Measurements from ENCODE around the gene SPAG9.
A peak's percentile ranks its signal among the peaks of the same experiment; 100 is the strongest.
"Not testable (repeated sequence)": the region's sequence is repeated elsewhere in the genome, so short reads cannot be mapped to it uniquely, and the experiment has no call there.

Gene SPAG9

GRCh38 chr17:51128076-51128475, 7.4 kb upstream of the SPAG9 start:
- DNase-seq, result no peak

- DNase-seq, result no peak
These were observed 4.2 kb upstream of the SPAG9 start for GRCh38 chr17:51124640-51125503.

GRCh38 chr17:51122473-51123115, 1.9 kb upstream of the SPAG9 start:
- DNase-seq, result not testable (repeated sequence)

- DNase-seq, result peak; percentile 58
These were observed 1.2 kb upstream of the SPAG9 start for GRCh38 chr17:51121620-51122472.

GRCh38 chr17:51120357-51120738, 320 bp downstream of the SPAG9 start:
- DNase-seq, result peak; percentile 39

- DNase-seq, result peak; percentile 15
These were observed 982 bp downstream of the SPAG9 start for GRCh38 chr17:51119415-51120356.

GRCh38 chr17:51118330-51119195, 2.1 kb downstream of the SPAG9 start:
- DNase-seq, result peak; percentile 68

- no peak for DNase-seq
These were observed 5.5 kb downstream of the SPAG9 start for GRCh38 chr17:51115179-51115578.

- peak; percentile 30 for DNase-seq
These were observed 8.1 kb downstream of the SPAG9 start for GRCh38 chr17:51112303-51113222.

- DNase-seq, result no peak
These were observed 12.9 kb downstream of the SPAG9 start for GRCh38 chr17:51107778-51108177.

- DNase-seq, result peak; percentile 35
These were observed 17.2 kb downstream of the SPAG9 start for GRCh38 chr17:51103451-51103850.

- no peak for DNase-seq
These were observed 17.6 kb downstream of the SPAG9 start for GRCh38 chr17:51103050-51103449.

- DNase-seq, result no peak
These were observed 22.8 kb downstream of the SPAG9 start for GRCh38 chr17:51097708-51098446.

- no peak for DNase-seq
These were observed 29.0 kb downstream of the SPAG9 start for GRCh38 chr17:51091635-51092034.

GRCh38 chr17:51088868-51089267, 31.8 kb downstream of the SPAG9 start:
- DNase-seq, result not testable (repeated sequence)

GRCh38 chr17:51088287-51088686, 32.4 kb downstream of the SPAG9 start:
- DNase-seq, result no peak

- DNase-seq, result no peak
These were observed 33.5 kb downstream of the SPAG9 start for GRCh38 chr17:51087072-51087757.

GRCh38 chr17:51085150-51085805, 35.4 kb downstream of the SPAG9 start:
- DNase-seq, result no peak
